Smooth muscle cell (in vitro differentiated cells): Measurements from ENCODE around the gene FGD6. TPM values are rescaled to one million over a fixed set of nuclear protein-coding genes. Genes with fewer than 3 reads are reported as not detected.
"Not testable (repeated sequence)": the region's sequence is repeated elsewhere in the genome, so short reads cannot be mapped to it uniquely, and the experiment has no call there.

Experiments used
- DNase-seq: peaks from one replicate; lab custom pipeline; 2025; ENCODE audit not compliant: unreplicated experiment; lab: John Stamatoyannopoulos, UW
- H2AFZ ChIP-seq: fragments of 200-600 bp; sonication (generic); 2 replicates; pipeline ENCODE4 v1.6.0; 2016; ENCODE audit warnings: antibody characterized with exemption, low read depth, mild to moderate bottlenecking
- H3F3A ChIP-seq: fragments of 200-600 bp; sonication (generic); 2 replicates; pipeline ENCODE4 v1.6.0; 2017; ENCODE audit warnings: antibody characterized with exemption, low read depth
- H3K27ac ChIP-seq: fragments of 200-600 bp; sonication (generic); 2 replicates; pipeline ENCODE4 v1.5.1; 2016; ENCODE audit warnings: low read depth, mild to moderate bottlenecking
- H3K27me3 ChIP-seq: fragments of 200-600 bp; sonication (generic); 2 replicates; pipeline ENCODE4 v1.6.1; 2016; ENCODE audit warnings: low read depth, mild to moderate bottlenecking
- H3K36me3 ChIP-seq: fragments of 200-600 bp; sonication (generic); 2 replicates; pipeline ENCODE4 v1.5.1; 2016; ENCODE audit warnings: low read depth
- H3K4me1 ChIP-seq: fragments of 200-600 bp; sonication (generic); 2 replicates; pipeline ENCODE4 v1.5.1; 2016; ENCODE audit warnings: low read depth
- H3K4me2 ChIP-seq: fragments of 200-600 bp; sonication (generic); 2 replicates; pipeline ENCODE4 v1.6.0; 2016; ENCODE audit warnings: mild to moderate bottlenecking
- H3K4me3 ChIP-seq: fragments of 200-600 bp; sonication (generic); 2 replicates; pipeline ENCODE4 v1.5.1; 2016; ENCODE audit warnings: mild to moderate bottlenecking
- H3K79me2 ChIP-seq: fragments of 200-600 bp; sonication (generic); 2 replicates; pipeline ENCODE4 v1.6.0; 2016; ENCODE audit warnings: low read depth, mild to moderate bottlenecking
- H3K9ac ChIP-seq: fragments of 200-600 bp; sonication (generic); 2 replicates; pipeline ENCODE4 v1.6.0; 2016; ENCODE audit warnings: low read depth
- H3K9me3 ChIP-seq: fragments of 200-600 bp; sonication (generic); replicated peaks from 2 replicates; pipeline ENCODE4 v1.5.1; 2016; ENCODE audit warnings: low read depth
- H4K20me1 ChIP-seq: fragments of 200-600 bp; sonication (generic); 2 replicates; pipeline ENCODE4 v1.6.0; 2016; ENCODE audit warnings: low read depth
- WGBS: methylation state at CpG from one replicate; pipeline ENCODE4 v1.1.7; 2016; ENCODE audit warnings: low lambda C conversion rate; 5-methylcytosine and 5-hydroxymethylcytosine counted together
- polyA plus RNA-seq: library from polyadenylated mRNA; unstranded; fragments of >200 nt; fragmentation: Nextera tagmentation; extraction: Ambion mirVana; gene quantifications from 2 replicates; pipeline ENCODE4 v1.2.1, GENCODE V29; 2016
- total RNA-seq: library from RNA; depleted of rRNA; stranded (reverse); fragments of >200 nt; gene quantifications from 2 replicates; pipeline ENCODE4 v1.2.3, GENCODE V29; 2014
- TF ChIP-seq, protein P1 (sequence below): fragments of 200-600 bp; sonication (generic); IDR thresholded peaks from 2 replicates; pipeline ENCODE4 v1.5.1; 2017; ENCODE audit warnings: borderline replicate concordance, mild to moderate bottlenecking, antibody characterized with exemption; ENCODE audit not compliant: insufficient read depth, poor library complexity, severe bottlenecking

Gene FGD6
- total and polyA plus RNA-seq, 2 experiments from 2014 or later: 2.5 to 7.7 TPM

DNA sequence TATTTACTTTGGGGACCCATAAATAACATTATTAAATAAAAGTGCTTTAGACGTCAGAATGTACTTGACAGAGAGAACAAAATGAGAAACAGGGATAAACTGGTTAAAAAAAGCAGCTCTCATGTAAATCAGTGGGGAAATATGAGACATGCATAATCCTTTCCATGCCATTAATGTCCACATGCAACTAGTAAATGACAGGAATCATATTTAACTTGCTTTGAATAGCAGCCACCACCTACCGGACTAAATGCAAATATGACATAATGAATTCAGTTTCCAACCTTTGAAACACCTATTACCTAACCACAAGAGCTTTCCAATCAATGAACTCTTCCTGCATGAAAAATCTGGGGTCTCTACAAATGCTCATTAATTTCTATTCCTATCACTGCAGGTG lies 19.6 kb downstream of the FGD6 start:
- H3K4me3 ChIP-seq: no peak overlapping the region
- no peak overlapping the region for H2AFZ ChIP-seq
- no peak for DNase-seq
- no peaks in the 10 kb centered on the region for H4K20me1 ChIP-seq
- H3K36me3 ChIP-seq: no peaks in the 10 kb centered on the region
- no peak overlapping the region for H3K9ac ChIP-seq
- no peak overlapping the region for H3K4me2 ChIP-seq
- H3K79me2 ChIP-seq: peaks cover 54% of the 10 kb centered on the region
- H3K27ac ChIP-seq: no peak overlapping the region
- TF ChIP-seq, protein P1, sequence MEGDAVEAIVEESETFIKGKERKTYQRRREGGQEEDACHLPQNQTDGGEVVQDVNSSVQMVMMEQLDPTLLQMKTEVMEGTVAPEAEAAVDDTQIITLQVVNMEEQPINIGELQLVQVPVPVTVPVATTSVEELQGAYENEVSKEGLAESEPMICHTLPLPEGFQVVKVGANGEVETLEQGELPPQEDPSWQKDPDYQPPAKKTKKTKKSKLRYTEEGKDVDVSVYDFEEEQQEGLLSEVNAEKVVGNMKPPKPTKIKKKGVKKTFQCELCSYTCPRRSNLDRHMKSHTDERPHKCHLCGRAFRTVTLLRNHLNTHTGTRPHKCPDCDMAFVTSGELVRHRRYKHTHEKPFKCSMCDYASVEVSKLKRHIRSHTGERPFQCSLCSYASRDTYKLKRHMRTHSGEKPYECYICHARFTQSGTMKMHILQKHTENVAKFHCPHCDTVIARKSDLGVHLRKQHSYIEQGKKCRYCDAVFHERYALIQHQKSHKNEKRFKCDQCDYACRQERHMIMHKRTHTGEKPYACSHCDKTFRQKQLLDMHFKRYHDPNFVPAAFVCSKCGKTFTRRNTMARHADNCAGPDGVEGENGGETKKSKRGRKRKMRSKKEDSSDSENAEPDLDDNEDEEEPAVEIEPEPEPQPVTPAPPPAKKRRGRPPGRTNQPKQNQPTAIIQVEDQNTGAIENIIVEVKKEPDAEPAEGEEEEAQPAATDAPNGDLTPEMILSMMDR: no peak
- H3K4me1 ChIP-seq: peaks cover 17% of the 10 kb centered on the region
- peaks cover 10% of the 10 kb centered on the region for H3F3A ChIP-seq
- H3K27me3 ChIP-seq: no peaks in the 10 kb centered on the region
- WGBS: 81% methylated on average over 2 of the region's 2 CpGs
- no peaks in the 10 kb centered on the region for H3K9me3 ChIP-seq

DNA sequence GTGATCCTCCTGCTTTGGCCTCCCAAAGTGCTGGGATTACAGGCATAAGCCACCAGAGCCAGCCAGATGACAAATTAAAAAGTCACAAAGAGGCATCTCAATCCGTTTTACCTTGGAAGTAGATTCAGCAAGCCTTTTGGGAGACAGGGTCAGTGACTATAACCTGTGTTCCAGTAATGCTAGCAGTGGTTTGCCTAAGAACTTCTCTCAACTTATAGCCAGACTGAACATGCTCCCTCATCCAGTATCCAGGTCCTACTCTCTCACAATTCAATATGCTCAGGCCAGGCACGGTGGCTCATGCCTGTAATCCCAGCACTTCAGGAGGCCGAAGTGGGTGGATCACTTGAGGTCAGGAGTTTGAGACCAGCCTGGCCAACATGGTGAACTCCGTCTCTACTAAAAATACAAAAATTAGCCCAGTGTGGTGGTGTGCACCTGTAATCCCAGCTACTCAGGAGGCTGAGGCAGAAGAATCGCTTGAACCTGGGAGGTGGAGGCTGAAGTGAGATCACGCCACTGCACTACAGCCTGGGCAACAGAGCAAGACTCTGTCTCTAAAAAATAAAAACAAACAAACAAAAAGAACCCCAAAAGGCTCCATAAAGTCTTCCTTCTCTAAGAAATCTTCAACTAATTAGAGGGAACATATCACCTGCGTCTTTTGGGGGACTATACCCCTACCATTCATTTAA lies 20.2 kb downstream of the FGD6 start:
- H3K4me3 ChIP-seq, H3K27me3 ChIP-seq, DNase-seq, H3K9ac ChIP-seq, H2AFZ ChIP-seq, H3K9me3 ChIP-seq, H3K36me3 ChIP-seq, H3K27ac ChIP-seq, H4K20me1 ChIP-seq, H3K4me2 ChIP-seq, H3F3A ChIP-seq: not testable (repeated sequence)
- Histone ChIP-seq H3K4me1 (peaks cover 12% of the 10 kb centered on the region), H3K79me2 (peaks cover 49% of the 10 kb centered on the region)
- 95% methylated on average over 7 of the region's 7 CpGs for WGBS

DNA sequence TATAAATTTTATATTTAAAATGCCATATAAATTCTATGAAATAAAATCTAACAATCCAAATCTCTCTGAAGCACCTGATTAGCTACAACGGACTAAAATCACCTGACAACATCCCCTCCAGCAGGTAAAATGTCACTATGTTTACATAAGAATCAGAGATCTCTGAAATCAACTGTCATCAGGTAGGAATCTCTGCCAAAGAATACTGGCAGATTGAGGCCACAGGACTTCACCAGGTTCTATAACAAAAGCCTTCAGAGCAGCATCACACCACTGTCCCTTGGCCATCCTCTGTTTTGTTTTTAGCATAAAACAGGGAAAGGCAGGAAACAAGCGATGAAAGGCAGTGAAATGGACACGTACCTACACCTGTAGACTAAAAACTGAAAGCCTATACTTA lies 22.1 kb downstream of the FGD6 start:
- Histone ChIP-seq H3K36me3 (no peaks in the 10 kb centered on the region), H3K27me3 (no peaks in the 10 kb centered on the region), H3K4me3 (no peak overlapping the region), H3K79me2 (peaks cover 51% of the 10 kb centered on the region), H3K9ac (no peak overlapping the region), H2AFZ (no peak overlapping the region), H3K9me3 (no peaks in the 10 kb centered on the region), H3K27ac (no peak overlapping the region), H3K4me1 (no peaks in the 10 kb centered on the region), H3K4me2 (no peak overlapping the region), H4K20me1 (no peaks in the 10 kb centered on the region), H3F3A (peaks cover 3% of the 10 kb centered on the region)
- no peak for DNase-seq
- WGBS: 89% methylated on average over 3 of the region's 3 CpGs
- TF ChIP-seq, protein P1: no peak

DNA sequence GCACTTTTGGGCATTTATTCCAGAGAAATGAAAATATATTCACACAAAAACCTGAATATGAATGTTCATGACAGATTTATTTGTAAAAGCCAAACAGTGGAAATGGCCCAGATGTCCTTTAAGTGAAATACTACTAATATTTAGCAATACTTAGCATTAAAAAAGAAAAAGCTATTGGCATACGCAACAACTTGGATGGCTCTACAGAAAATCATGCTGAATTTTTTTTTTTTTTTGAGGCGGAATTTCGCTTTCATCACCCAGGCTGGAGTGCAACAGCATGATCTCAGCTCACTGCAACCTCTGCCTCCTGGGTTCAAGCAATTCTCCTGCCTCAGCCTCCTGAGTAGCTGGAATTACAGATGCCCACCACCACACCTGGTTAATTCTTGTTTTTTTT lies 24.1 kb downstream of the FGD6 start:
- DNase-seq: no peak
- H2AFZ ChIP-seq: no peak overlapping the region
- H3K27ac ChIP-seq: no peak overlapping the region
- H3K9ac ChIP-seq: no peak overlapping the region
- no peaks in the 10 kb centered on the region for H3K27me3 ChIP-seq
- H3K4me3 ChIP-seq: no peak overlapping the region
- TF ChIP-seq, protein P1: no peak
- H3K9me3 ChIP-seq: no peaks in the 10 kb centered on the region
- H4K20me1 ChIP-seq: no peaks in the 10 kb centered on the region
- H3F3A ChIP-seq: peaks cover 7% of the 10 kb centered on the region
- no peaks in the 10 kb centered on the region for H3K36me3 ChIP-seq
- 100% methylated on average over 3 of the region's 3 CpGs for WGBS
- no peak overlapping the region for H3K4me2 ChIP-seq
- peaks cover 3% of the 10 kb centered on the region for H3K4me1 ChIP-seq
- H3K79me2 ChIP-seq: peaks cover 46% of the 10 kb centered on the region
